OCI-LY7 (cell line): ENCODE results near the gene KCNMA1. TPM values are rescaled to one million over a fixed set of nuclear protein-coding genes. Genes with fewer than 3 reads are reported as not detected.

Experiments
- BruUV-seq: library from RNA; stranded (reverse); fragments of 400-500 nt; replicated peaks from 2 replicates; lab custom pipeline; 2021; lab: Mats Ljungman, UMichigan
- CTCF ChIA-PET: fragments of 300-600 bp; sonication (Branson Sonifier 250); formaldehyde crosslinking; loops from one replicate; lab custom pipeline; 2022; ENCODE audit warnings: antibody characterized with exemption; ENCODE audit not compliant: unreplicated experiment; lab: Charles Lee
- POLR2A ChIA-PET: fragments of 300-600 bp; sonication (Branson Sonifier 250); formaldehyde crosslinking; loops from one replicate; lab custom pipeline; 2022; ENCODE audit warnings: antibody characterized with exemption; lab: Charles Lee
- DNase-seq: peaks from one replicate; pipeline ENCODE4 v3.0.0-alpha.2; 2015; ENCODE audit warnings: low spot score
- H2AFZ ChIP-seq: fragments of 200-600 bp; sonication (generic), shearing (Covaris generic); 2 replicates; pipeline ENCODE4 v1.6.1; 2014; ENCODE audit warnings: mild to moderate bottlenecking, antibody characterized with exemption, low read length, moderate library complexity
- H3K27ac ChIP-seq: fragments of 200-600 bp; sonication (generic); 2 replicates; pipeline ENCODE4 v1.5.1; 2014; ENCODE audit warnings: mixed run types, low read depth, mild to moderate bottlenecking, moderate library complexity, low read length, inconsistent platforms; ENCODE audit not compliant: poor library complexity, severe bottlenecking
- H3K36me3 ChIP-seq: fragments of 200-600 bp; sonication (generic); 2 replicates; pipeline ENCODE4 v1.6.1; 2014; ENCODE audit warnings: mild to moderate bottlenecking, antibody characterized with exemption, low read length, moderate library complexity, mixed read lengths; ENCODE audit not compliant: insufficient read depth
- H3K4me1 ChIP-seq: fragments of 200-600 bp; sonication (generic); 2 replicates; pipeline ENCODE4 v1.5.1; 2014; ENCODE audit warnings: mild to moderate bottlenecking, low read length; ENCODE audit not compliant: insufficient read depth, poor library complexity, severe bottlenecking
- H3K4me2 ChIP-seq: fragments of 200-600 bp; sonication (generic); 2 replicates; pipeline ENCODE4 v1.6.1; 2014; ENCODE audit warnings: mild to moderate bottlenecking, low read length
- H3K4me3 ChIP-seq: fragments of 200-600 bp; sonication (generic); 2 replicates; pipeline ENCODE4 v1.5.1; 2014; ENCODE audit warnings: mild to moderate bottlenecking, low read depth, low read length; ENCODE audit not compliant: poor library complexity, severe bottlenecking
- H3K79me2 ChIP-seq: fragments of 200-600 bp; sonication (generic); 2 replicates; pipeline ENCODE4 v1.6.1; 2016; ENCODE audit warnings: low read depth, mild to moderate bottlenecking, low read length, moderate library complexity, mixed read lengths; ENCODE audit not compliant: insufficient read depth
- H3K9me2 ChIP-seq: fragments of 200-600 bp; sonication (generic); 2 replicates; pipeline ENCODE4 v1.6.1; 2016; ENCODE audit warnings: mild to moderate bottlenecking, low read length, mixed read lengths; ENCODE audit not compliant: insufficient read depth
- H3K9me3 ChIP-seq: fragments of 200-600 bp; sonication (generic); 2 replicates; pipeline ENCODE4 v1.6.1; 2014; ENCODE audit warnings: mild to moderate bottlenecking, mixed run types, low read length, mixed read lengths
- H4K20me1 ChIP-seq: fragments of 200-600 bp; sonication (generic); 2 replicates; pipeline ENCODE4 v1.6.1; 2014; ENCODE audit warnings: mild to moderate bottlenecking, antibody characterized with exemption, low read length, moderate library complexity, mixed read lengths; ENCODE audit not compliant: insufficient read depth
- EZH2phosphoT487 ChIP-seq: fragments of 200-600 bp; sonication (generic); IDR thresholded peaks from 2 replicates; pipeline ENCODE4 v1.6.1; 2018; ENCODE audit warnings: low read depth, borderline replicate concordance, mild to moderate bottlenecking, mixed run types, antibody characterized with exemption, low read length, moderate library complexity, mixed read lengths
- intact Hi-C: fragments of 100-400 bp; cut with micrococcal nuclease; formaldehyde crosslinking; loops from one replicate; pipeline ENCODE4 v1.10.0; 2022; ENCODE audit not compliant: unreplicated experiment
- total RNA-seq, 2 experiments: library from RNA; depleted of rRNA in 1 of 2; stranded (reverse); fragments of >200 nt in 1 of 2; shearing (Covaris generic) in 1 of 2; gene quantifications; 2 replicates each; pipeline ENCODE4 v1.2.3, GENCODE V29; 2014 to 2022
- TF ChIP-seq, protein P1 (sequence below): fragments of 200-600 bp; sonication (generic); conservative IDR thresholded peaks from 2 replicates; pipeline ENCODE4 v1.5.1; 2014; ENCODE audit warnings: mild to moderate bottlenecking, antibody characterized with exemption, low read length, moderate library complexity, mixed read lengths

KCNMA1 gene
- total RNA-seq, 2 experiments from 2014 or later: not detected

DNA sequence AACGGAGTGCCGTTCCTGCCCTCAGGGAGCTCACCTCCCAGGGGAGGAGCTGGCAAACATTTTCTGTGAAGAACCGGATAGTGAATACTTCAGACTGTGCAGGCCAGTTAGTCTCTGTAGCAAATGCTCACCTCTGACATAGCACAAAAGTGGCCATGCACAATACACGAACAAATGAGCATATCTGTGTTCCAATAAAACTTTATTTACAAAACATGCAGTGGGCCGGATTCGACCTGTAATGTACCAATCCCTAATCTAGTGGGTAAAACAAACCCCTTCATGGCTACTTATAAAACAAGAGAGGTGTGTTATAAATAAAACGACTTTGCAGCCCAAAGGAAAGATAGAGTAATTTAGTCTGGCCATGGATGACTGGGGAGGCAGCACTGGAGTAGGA lies 48.7 kb downstream of the KCNMA1 start:
- no peaks in the 10 kb centered on the region for H3K4me1 ChIP-seq
- no peaks in the 10 kb centered on the region for H3K9me2 ChIP-seq
- ChIA-PET CTCF (no interaction called here), POLR2A (no interaction called here)
- no peak overlapping the region for H2AFZ ChIP-seq
- TF ChIP-seq, protein P1, sequence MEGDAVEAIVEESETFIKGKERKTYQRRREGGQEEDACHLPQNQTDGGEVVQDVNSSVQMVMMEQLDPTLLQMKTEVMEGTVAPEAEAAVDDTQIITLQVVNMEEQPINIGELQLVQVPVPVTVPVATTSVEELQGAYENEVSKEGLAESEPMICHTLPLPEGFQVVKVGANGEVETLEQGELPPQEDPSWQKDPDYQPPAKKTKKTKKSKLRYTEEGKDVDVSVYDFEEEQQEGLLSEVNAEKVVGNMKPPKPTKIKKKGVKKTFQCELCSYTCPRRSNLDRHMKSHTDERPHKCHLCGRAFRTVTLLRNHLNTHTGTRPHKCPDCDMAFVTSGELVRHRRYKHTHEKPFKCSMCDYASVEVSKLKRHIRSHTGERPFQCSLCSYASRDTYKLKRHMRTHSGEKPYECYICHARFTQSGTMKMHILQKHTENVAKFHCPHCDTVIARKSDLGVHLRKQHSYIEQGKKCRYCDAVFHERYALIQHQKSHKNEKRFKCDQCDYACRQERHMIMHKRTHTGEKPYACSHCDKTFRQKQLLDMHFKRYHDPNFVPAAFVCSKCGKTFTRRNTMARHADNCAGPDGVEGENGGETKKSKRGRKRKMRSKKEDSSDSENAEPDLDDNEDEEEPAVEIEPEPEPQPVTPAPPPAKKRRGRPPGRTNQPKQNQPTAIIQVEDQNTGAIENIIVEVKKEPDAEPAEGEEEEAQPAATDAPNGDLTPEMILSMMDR: no peak
- no peak for TF ChIP-seq EZH2phosphoT487
- H3K4me3 ChIP-seq: no peak overlapping the region
- H3K9me3 ChIP-seq: no peaks in the 10 kb centered on the region
- H3K27ac ChIP-seq: no peak overlapping the region
- no peaks in the 10 kb centered on the region for H3K79me2 ChIP-seq
- BruUV-seq: no TSS peak
- H4K20me1 ChIP-seq: no peaks in the 10 kb centered on the region
- no peak for DNase-seq
- intact Hi-C loops: no loop called here
- H3K36me3 ChIP-seq: no peaks in the 10 kb centered on the region
- no peak overlapping the region for H3K4me2 ChIP-seq

DNA sequence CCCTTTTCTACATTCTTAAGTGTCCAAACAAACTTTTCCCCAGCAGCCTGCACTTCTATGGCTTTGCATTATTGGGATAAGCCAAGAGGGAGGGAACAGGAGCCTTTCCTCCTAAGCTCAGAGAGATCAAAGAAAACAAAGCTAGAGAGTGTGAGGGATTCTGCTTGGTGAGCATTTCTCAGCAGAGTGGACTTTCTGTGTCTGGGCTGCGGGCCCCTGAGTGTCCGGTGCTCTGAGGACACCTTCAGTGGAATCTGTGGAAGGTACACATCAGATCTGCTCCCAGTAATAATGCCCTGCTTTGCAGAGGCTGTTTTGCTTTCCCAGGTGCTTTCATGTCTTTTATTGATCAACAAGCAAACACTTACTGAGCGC lies 50.2 kb downstream of the KCNMA1 start:
- H2AFZ ChIP-seq: no peak overlapping the region
- no peak for DNase-seq
- H3K36me3 ChIP-seq: no peaks in the 10 kb centered on the region
- H3K4me1 ChIP-seq: no peaks in the 10 kb centered on the region
- no peaks in the 10 kb centered on the region for H3K9me3 ChIP-seq
- POLR2A ChIA-PET: no interaction called here
- no peak overlapping the region for H3K27ac ChIP-seq
- CTCF ChIA-PET: no interaction called here
- H3K4me3 ChIP-seq: no peak overlapping the region
- BruUV-seq: no TSS peak
- intact Hi-C loops: no loop called here
- TF ChIP-seq, protein P1: no peak
- no peak for TF ChIP-seq EZH2phosphoT487
- H4K20me1 ChIP-seq: no peaks in the 10 kb centered on the region
- H3K9me2 ChIP-seq: no peaks in the 10 kb centered on the region
- H3K4me2 ChIP-seq: no peak overlapping the region
- no peaks in the 10 kb centered on the region for H3K79me2 ChIP-seq

- Histone ChIP-seq H3K36me3 (no peaks in the 10 kb centered on the region), H3K9me2 (no peaks in the 10 kb centered on the region), H3K9me3 (no peaks in the 10 kb centered on the region), H3K4me3 (no peak overlapping the region), H3K4me2 (no peak overlapping the region), H3K27ac (no peak overlapping the region), H3K4me1 (no peaks in the 10 kb centered on the region), H4K20me1 (no peaks in the 10 kb centered on the region), H3K79me2 (no peaks in the 10 kb centered on the region), H2AFZ (no peak overlapping the region)
- intact Hi-C loops: no loop called here
- TF ChIP-seq, protein P1: no peak
- TF ChIP-seq EZH2phosphoT487: no peak
- no TSS peak for BruUV-seq
- ChIA-PET POLR2A (no interaction called here), CTCF (no interaction called here)
- no peak for DNase-seq
Observed at GRCh38 chr10:77586719-77587415, 50.7 kb downstream of the KCNMA1 start.
